Neural progenitor cell (in vitro differentiated cells): ENCODE results near the gene APCDD1L. TPM values are rescaled to one million over a fixed set of nuclear protein-coding genes. Genes with fewer than 3 reads are reported as not detected.

Source experiments
- DNase-seq: peaks from one replicate; pipeline ENCODE4 v3.0.0-alpha.2; 2016; ENCODE audit warnings: low spot score
- H2AFZ ChIP-seq: fragments of 200-600 bp; sonication (generic); replicated peaks from 2 replicates; pipeline ENCODE4 v1.6.1; 2016; ENCODE audit warnings: antibody characterized with exemption
- H3F3A ChIP-seq: fragments of 200-600 bp; sonication (generic); 2 replicates; pipeline ENCODE4 v1.6.1; 2016; ENCODE audit warnings: antibody characterized with exemption, low read depth
- H3K27ac ChIP-seq: fragments of 200-600 bp; sonication (generic); 2 replicates; pipeline ENCODE4 v1.5.1; 2016; ENCODE audit warnings: mild to moderate bottlenecking
- H3K27me3 ChIP-seq: fragments of 200-600 bp; sonication (generic); 2 replicates; pipeline ENCODE4 v1.6.1; 2016; ENCODE audit warnings: mild to moderate bottlenecking, moderate library complexity
- H3K36me3 ChIP-seq: fragments of 200-600 bp; sonication (generic); 2 replicates; pipeline ENCODE4 v1.5.1; 2016
- H3K4me1 ChIP-seq: fragments of 200-600 bp; sonication (generic); 2 replicates; pipeline ENCODE4 v1.6.1; 2016; ENCODE audit warnings: mixed run types
- H3K4me2 ChIP-seq: fragments of 200-600 bp; sonication (generic); 2 replicates; pipeline ENCODE4 v1.6.1; 2016
- H3K4me3 ChIP-seq: fragments of 200-600 bp; sonication (generic); 2 replicates; pipeline ENCODE4 v1.5.1; 2016
- H3K79me2 ChIP-seq: fragments of 200-600 bp; sonication (generic); 2 replicates; pipeline ENCODE4 v1.6.1; 2016; ENCODE audit warnings: low read depth
- H3K9ac ChIP-seq: fragments of 200-600 bp; sonication (generic); 2 replicates; pipeline ENCODE4 v1.6.1; 2016
- H3K9me3 ChIP-seq: fragments of 200-600 bp; sonication (generic); 2 replicates; pipeline ENCODE4 v1.5.1; 2016; ENCODE audit warnings: low read depth
- H4K20me1 ChIP-seq: fragments of 200-600 bp; sonication (generic); 2 replicates; pipeline ENCODE4 v1.6.1; 2016; ENCODE audit warnings: low read depth
- H3K27ac Mint-ChIP-seq: 3 replicates; pipeline ENCODE4 v1.8.0; 2021; ENCODE audit warnings: mixed read lengths
- H3K27me3 Mint-ChIP-seq: 2 replicates; pipeline ENCODE4 v1.8.0; 2022; ENCODE audit warnings: low read depth, mild to moderate bottlenecking, inconsistent platforms, moderate library complexity, mixed read lengths; ENCODE audit not compliant: insufficient read depth
- H3K36me3 Mint-ChIP-seq: 3 replicates; pipeline ENCODE4 v1.8.0; 2021; ENCODE audit warnings: mixed read lengths
- H3K4me1 Mint-ChIP-seq: 3 replicates; pipeline ENCODE4 v1.8.0; 2021; ENCODE audit warnings: mixed read lengths
- H3K4me3 Mint-ChIP-seq: 3 replicates; pipeline ENCODE4 v1.8.0; 2021; ENCODE audit warnings: mild to moderate bottlenecking, moderate library complexity, mixed read lengths
- H3K9me3 Mint-ChIP-seq: 3 replicates; pipeline ENCODE4 v1.8.0; 2020; ENCODE audit warnings: mixed read lengths
- EZH2 ChIP-seq: fragments of 200-600 bp; sonication (generic); IDR thresholded peaks from 2 replicates; pipeline ENCODE4 v1.6.1; 2017; ENCODE audit warnings: antibody characterized with exemption, mild to moderate bottlenecking, moderate library complexity
- EZH2phosphoT487 ChIP-seq: fragments of 200-600 bp; sonication (generic); IDR thresholded peaks from 2 replicates; pipeline ENCODE4 v1.6.1; 2017; ENCODE audit warnings: antibody characterized with exemption
- total RNA-seq: library from RNA; depleted of rRNA; stranded (reverse); fragments of >200 nt; gene quantifications from 2 replicates; pipeline ENCODE4 v1.2.3, GENCODE V29; 2015; ENCODE audit warnings: low replicate concordance
- TF ChIP-seq, protein P1 (sequence below): fragments of 200-600 bp; sonication (generic); IDR thresholded peaks from 2 replicates; pipeline ENCODE4 v1.5.1; 2017; ENCODE audit warnings: antibody characterized with exemption, mild to moderate bottlenecking

Gene APCDD1L
- total RNA-seq, 1 donor from 2014 or later, result not detected

- H3K27me3 Mint-ChIP-seq, result peaks cover 3% of the 10 kb centered on the region
Measured at GRCh38 chr20:58551631-58552030, 36.4 kb upstream of the APCDD1L start.

GRCh38 chr20:58550275-58551059 is 35.3 kb upstream of the APCDD1L start:
- H3K27ac Mint-ChIP-seq, result no peak overlapping the region
- no peak overlapping the region for H3K27ac ChIP-seq
- no peaks in the 10 kb centered on the region for H3K36me3 ChIP-seq
- H4K20me1 ChIP-seq, result no peaks in the 10 kb centered on the region
- H3K4me3 Mint-ChIP-seq, result no peak overlapping the region
- no peak for TF ChIP-seq EZH2
- TF ChIP-seq, protein P1, sequence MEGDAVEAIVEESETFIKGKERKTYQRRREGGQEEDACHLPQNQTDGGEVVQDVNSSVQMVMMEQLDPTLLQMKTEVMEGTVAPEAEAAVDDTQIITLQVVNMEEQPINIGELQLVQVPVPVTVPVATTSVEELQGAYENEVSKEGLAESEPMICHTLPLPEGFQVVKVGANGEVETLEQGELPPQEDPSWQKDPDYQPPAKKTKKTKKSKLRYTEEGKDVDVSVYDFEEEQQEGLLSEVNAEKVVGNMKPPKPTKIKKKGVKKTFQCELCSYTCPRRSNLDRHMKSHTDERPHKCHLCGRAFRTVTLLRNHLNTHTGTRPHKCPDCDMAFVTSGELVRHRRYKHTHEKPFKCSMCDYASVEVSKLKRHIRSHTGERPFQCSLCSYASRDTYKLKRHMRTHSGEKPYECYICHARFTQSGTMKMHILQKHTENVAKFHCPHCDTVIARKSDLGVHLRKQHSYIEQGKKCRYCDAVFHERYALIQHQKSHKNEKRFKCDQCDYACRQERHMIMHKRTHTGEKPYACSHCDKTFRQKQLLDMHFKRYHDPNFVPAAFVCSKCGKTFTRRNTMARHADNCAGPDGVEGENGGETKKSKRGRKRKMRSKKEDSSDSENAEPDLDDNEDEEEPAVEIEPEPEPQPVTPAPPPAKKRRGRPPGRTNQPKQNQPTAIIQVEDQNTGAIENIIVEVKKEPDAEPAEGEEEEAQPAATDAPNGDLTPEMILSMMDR, result no peak
- no peak for TF ChIP-seq EZH2phosphoT487
- no peaks in the 10 kb centered on the region for H3K27me3 ChIP-seq
- no peaks in the 10 kb centered on the region for H3K79me2 ChIP-seq
- H2AFZ ChIP-seq, result no peak overlapping the region
- H3F3A ChIP-seq, result no peaks in the 10 kb centered on the region
- H3K27me3 Mint-ChIP-seq, result peaks cover 3% of the 10 kb centered on the region
- H3K9me3 Mint-ChIP-seq, result peaks cover 3% of the 10 kb centered on the region
- DNase-seq, result no peak
- no peak overlapping the region for H3K4me3 ChIP-seq
- H3K9me3 ChIP-seq, result no peaks in the 10 kb centered on the region
- no peaks in the 10 kb centered on the region for H3K36me3 Mint-ChIP-seq
- H3K9ac ChIP-seq, result no peak overlapping the region
- H3K4me1 Mint-ChIP-seq, result peaks cover 31% of the 10 kb centered on the region
- peaks cover 18% of the 10 kb centered on the region for H3K4me1 ChIP-seq
- no peak overlapping the region for H3K4me2 ChIP-seq

More at GRCh38 chr20:58551631-58552030, 36.4 kb upstream of the APCDD1L start:
- no peak overlapping the region for H3K9ac ChIP-seq
- no peaks in the 10 kb centered on the region for H3F3A ChIP-seq
- Mint-ChIP-seq H3K4me1 (peaks cover 28% of the 10 kb centered on the region), H3K4me3 (no peak overlapping the region), H3K27ac (no peak overlapping the region), H3K36me3 (no peaks in the 10 kb centered on the region), H3K9me3 (peaks cover 3% of the 10 kb centered on the region)
- H3K27ac ChIP-seq, result no peak overlapping the region
- H3K4me3 ChIP-seq, result no peak overlapping the region
- H3K36me3 ChIP-seq, result no peaks in the 10 kb centered on the region
- no peak overlapping the region for H2AFZ ChIP-seq
- no peaks in the 10 kb centered on the region for H3K79me2 ChIP-seq
- H3K9me3 ChIP-seq, result no peaks in the 10 kb centered on the region
- no peaks in the 10 kb centered on the region for H4K20me1 ChIP-seq
- TF ChIP-seq EZH2phosphoT487, result no peak
- DNase-seq, result no peak
- no peak overlapping the region for H3K4me2 ChIP-seq
- peaks cover 14% of the 10 kb centered on the region for H3K4me1 ChIP-seq
- no peaks in the 10 kb centered on the region for H3K27me3 ChIP-seq

DNA sequence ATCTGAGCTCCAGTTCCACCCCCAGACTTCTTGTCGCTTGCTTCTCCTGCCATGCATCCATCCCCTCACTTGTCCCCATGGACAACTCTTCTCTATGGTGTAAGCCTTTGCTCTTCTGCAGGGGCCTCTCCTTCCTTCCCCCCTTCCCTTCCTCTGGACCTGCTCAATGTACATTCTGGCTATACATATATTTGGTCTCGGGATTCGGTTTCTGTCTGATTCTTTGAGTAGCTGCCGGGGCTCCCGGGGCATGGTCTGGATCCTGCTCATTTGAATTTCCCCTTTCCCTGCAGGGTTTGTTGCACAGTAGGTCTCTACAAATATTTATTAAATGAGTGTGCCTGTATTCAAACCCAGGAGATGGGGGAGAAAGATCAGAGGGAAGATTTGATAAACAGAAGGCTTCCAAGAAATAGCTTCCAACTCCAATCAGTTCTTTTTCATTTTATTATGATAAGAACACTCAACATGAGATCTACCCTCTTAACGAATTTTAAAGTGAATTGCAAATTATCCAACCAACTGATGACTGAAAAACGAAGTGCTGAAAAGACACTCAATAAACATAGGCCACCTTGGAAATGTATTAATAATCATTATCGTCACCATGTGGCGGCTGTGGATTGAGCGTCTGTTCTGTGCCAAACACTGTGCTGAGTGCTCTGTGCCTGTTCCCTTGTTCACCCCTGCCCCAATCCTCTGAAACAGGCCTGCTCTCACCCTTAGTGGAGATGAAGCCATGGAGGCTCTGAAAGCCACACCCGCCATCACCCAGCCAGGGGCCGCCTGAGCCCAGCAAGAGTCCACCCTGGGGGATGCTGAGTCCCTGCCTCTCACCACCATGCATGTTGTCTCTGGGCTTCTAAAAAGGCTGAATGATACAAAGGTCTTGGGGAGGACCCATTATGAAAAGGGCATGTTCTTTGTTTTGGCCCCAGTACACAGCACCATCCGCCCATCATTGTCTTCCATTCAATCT is 34.3 kb upstream of the APCDD1L start:
- H3K4me2 ChIP-seq, result no peak overlapping the region
- no peaks in the 10 kb centered on the region for H4K20me1 ChIP-seq
- TF ChIP-seq EZH2, result no peak
- no peak for TF ChIP-seq EZH2phosphoT487
- TF ChIP-seq, protein P1, result no peak
- no peaks in the 10 kb centered on the region for H3F3A ChIP-seq
- no peak overlapping the region for H3K4me3 Mint-ChIP-seq
- no peak overlapping the region for H3K27ac ChIP-seq
- H3K9me3 ChIP-seq, result no peaks in the 10 kb centered on the region
- no peaks in the 10 kb centered on the region for H3K79me2 ChIP-seq
- no peak overlapping the region for H3K4me3 ChIP-seq
- no peak for DNase-seq
- H3K27me3 ChIP-seq, result no peaks in the 10 kb centered on the region
- H3K36me3 ChIP-seq, result no peaks in the 10 kb centered on the region
- no peaks in the 10 kb centered on the region for H3K36me3 Mint-ChIP-seq
- H3K4me1 Mint-ChIP-seq, result peaks cover 31% of the 10 kb centered on the region
- no peak overlapping the region for H3K9ac ChIP-seq
- no peak overlapping the region for H2AFZ ChIP-seq
- peak overlapping the region; percentile 3 for H3K27ac Mint-ChIP-seq
- peaks cover 4% of the 10 kb centered on the region for H3K27me3 Mint-ChIP-seq
- H3K9me3 Mint-ChIP-seq, result peaks cover 3% of the 10 kb centered on the region
- peaks cover 21% of the 10 kb centered on the region for H3K4me1 ChIP-seq
